ENCODE data around the gene GHRH. TPM values are rescaled to one million over a fixed set of nuclear protein-coding genes. Genes with fewer than 3 reads are reported as not detected.

Gene GHRH
- total and polyA plus RNA-seq, 8 donors, result 0.80 TPM; not detected in 7

DNA sequence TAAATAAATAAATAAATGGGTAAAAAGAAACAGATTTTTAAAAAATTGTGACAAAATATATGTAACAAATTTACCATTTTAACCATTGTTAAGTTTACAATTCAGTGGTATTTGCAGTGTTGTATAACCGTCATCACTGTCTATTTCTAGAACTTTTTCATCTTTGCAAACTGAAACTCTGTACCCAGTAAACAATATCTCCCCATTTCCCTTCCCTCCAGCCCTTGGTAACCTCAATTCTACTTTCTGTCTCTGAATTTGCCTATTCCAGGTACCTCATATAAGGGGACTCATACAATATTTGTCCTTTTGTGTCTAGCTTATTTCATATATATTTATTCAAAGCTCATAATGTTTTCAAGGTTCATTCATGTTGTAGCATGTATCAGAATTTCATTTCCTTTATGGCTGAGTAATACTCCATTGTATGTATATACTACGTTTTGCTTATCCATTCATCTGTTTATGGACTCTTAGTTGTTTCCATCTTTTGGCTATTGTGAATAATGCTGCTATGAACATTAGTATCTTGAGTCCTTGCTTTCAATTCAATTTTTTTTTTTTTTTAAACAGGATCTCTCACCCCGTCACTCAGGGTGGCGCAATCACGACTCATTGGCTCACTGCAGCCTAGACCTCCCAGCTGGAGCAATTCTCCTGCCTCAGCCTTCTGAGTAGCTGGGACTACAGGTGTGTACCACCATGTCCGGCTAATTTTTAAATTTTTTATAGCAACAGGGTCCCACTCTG, 36.8 kb upstream of the GHRH start:
- DNase-seq (no peak), ATAC-seq (no peak), FAIRE-seq (no peak)
- intact Hi-C loops (cut with DNase I), result no loop called here
- Histone ChIP-seq H3K27ac (no peak overlapping the region), H3K9me3 (no peaks in the 10 kb centered on the region), H3K36me3 (peaks cover 0 to 17% (median 7%) of the 10 kb centered on the region in 3 donors), H3K4me3 (no peak overlapping the region), H3K4me1 (peaks cover 4 to 36% (median 6%) of the 10 kb centered on the region in 3 donors), H3K27me3 (no peaks in the 10 kb centered on the region)
- 91 to 95% methylated on average over 6 of the region's 6 CpGs for WGBS, 2 donors
- TF ChIP-seq, protein P1, sequence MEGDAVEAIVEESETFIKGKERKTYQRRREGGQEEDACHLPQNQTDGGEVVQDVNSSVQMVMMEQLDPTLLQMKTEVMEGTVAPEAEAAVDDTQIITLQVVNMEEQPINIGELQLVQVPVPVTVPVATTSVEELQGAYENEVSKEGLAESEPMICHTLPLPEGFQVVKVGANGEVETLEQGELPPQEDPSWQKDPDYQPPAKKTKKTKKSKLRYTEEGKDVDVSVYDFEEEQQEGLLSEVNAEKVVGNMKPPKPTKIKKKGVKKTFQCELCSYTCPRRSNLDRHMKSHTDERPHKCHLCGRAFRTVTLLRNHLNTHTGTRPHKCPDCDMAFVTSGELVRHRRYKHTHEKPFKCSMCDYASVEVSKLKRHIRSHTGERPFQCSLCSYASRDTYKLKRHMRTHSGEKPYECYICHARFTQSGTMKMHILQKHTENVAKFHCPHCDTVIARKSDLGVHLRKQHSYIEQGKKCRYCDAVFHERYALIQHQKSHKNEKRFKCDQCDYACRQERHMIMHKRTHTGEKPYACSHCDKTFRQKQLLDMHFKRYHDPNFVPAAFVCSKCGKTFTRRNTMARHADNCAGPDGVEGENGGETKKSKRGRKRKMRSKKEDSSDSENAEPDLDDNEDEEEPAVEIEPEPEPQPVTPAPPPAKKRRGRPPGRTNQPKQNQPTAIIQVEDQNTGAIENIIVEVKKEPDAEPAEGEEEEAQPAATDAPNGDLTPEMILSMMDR (IDR thresholded peaks at IDR 0.05), result no peak

DNA sequence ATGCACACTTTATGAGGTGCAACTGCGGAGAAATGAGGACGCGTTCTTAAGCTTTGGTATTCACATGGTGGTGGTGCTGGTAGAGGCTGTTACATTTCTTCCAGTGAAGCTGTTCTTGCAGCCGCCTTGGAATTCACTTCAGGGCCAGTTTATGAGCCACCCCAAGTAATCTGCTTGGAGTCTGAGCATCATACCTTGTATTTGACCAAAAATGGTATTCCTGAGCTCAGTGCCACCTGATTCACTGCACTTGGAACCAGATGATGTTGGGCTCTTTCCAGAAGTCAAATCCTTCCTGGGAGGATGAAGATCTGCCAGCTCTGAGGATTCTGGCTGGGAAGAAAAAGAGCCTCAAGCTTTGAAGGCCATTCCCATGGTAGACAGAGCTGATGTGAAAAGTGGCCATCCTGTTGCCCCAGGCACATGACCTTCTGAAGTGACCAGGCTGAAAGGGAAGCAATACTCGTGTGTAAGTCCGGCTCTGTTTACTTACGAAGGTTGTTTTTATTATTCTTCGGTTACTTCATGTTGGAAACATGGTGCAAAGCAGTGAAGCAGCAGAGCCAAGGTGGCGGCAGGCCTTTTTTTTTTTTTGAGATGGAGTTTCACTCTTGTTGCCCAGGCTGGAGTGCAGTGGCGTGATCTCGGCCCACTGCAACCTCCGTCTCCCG, 35.6 kb upstream of the GHRH start:
- H3K4me3 ChIP-seq, result no peak overlapping the region
- ATAC-seq, result no peak
- H3K36me3 ChIP-seq, result peaks cover 0 to 13% (median 6%) of the 10 kb centered on the region in 3 donors
- H3K4me1 ChIP-seq, result peaks cover 0 to 28% (median 0%) of the 10 kb centered on the region in 3 donors
- H3K27ac ChIP-seq, result no peak overlapping the region
- 90 to 94% methylated on average over 13 of the region's 13 CpGs for WGBS, 2 donors
- H3K9me3 ChIP-seq, result no peaks in the 10 kb centered on the region
- no peak for DNase-seq
- FAIRE-seq, result no peak
- no peaks in the 10 kb centered on the region for H3K27me3 ChIP-seq
- TF ChIP-seq, protein P1 (IDR thresholded peaks at IDR 0.05), result no peak
- intact Hi-C loops (cut with DNase I), result no loop called here

DNA sequence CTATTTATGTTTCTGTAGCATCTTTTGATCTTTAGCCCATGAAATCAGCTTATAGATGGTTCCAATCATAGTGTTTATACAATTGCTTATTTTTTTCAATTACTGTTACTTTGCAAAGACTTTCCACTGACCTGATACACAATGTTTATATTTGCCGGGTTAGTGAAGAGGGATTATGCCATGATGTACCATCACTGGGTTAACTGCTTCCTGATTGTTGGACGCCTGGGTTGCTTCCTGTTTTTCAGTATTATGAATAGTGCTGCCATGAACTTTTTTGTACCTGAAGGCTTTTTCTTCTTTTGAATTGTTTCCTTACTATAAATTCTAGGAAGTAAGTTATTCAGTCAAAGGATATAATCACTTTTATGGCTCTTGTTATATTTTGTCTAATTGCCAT, 34.8 kb upstream of the GHRH start:
- Histone ChIP-seq H3K27ac (no peak overlapping the region), H3K27me3 (no peaks in the 10 kb centered on the region), H3K4me3 (no peak overlapping the region), H3K9me3 (no peaks in the 10 kb centered on the region), H3K4me1 (peaks cover 0 to 28% (median 0%) of the 10 kb centered on the region in 3 donors), H3K36me3 (peaks cover 0 to 5% (median 0%) of the 10 kb centered on the region in 3 donors)
- ATAC-seq (no peak), DNase-seq (no peak), FAIRE-seq (no peak)
- intact Hi-C loops (cut with DNase I), result no loop called here
- TF ChIP-seq, protein P1 (IDR thresholded peaks at IDR 0.05), result no peak
- WGBS, 2 donors, result 42 to 55% methylated on average over 2 of the region's 2 CpGs

DNA sequence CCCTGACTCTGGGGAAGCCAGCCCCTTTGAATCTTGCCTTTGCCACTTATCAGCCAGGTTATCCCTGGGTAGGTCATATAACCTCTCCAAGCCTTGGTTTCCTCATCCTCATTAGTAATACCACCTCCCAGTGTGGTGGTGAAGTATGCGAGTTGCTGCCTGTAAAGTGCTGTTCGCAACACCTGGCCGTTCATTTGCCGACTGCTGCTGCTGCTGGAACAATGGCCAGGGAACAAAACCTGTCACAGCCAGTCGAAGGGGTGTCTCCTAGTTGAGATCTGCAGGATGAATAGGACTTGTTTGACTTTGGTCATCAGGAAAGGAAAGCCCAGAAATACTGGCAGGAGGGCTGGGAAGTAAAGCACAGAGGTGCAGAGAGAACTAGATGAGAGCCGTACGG, 34.0 kb upstream of the GHRH start:
- intact Hi-C loops (cut with DNase I), result no loop called here
- Histone ChIP-seq H3K4me3 (no peak overlapping the region), H3K27ac (peak overlapping the region in 2 of 4 donors; percentile 9 to 52), H3K36me3 (peaks cover 0 to 3% (median 0%) of the 10 kb centered on the region in 3 donors), H3K27me3 (no peaks in the 10 kb centered on the region), H3K4me1 (peaks cover 5 to 32% (median 7%) of the 10 kb centered on the region in 3 donors), H3K9me3 (no peaks in the 10 kb centered on the region)
- DNase-seq, result no peak
- TF ChIP-seq, protein P1 (IDR thresholded peaks at IDR 0.05), result no peak
- ATAC-seq, result peak in 3 of 4 donors; percentile 15 to 32 (median 25)
- FAIRE-seq, result no peak
- WGBS, 2 donors, result 72 to 73% methylated on average over 7 of the region's 7 CpGs

Measured in pancreas (tissue), 10 donors.